Measurements from ENCODE around the gene SMIM7.
A peak's percentile ranks its signal among the peaks of the same experiment; 100 is the strongest.
"Not testable (repeated sequence)": the region's sequence is repeated elsewhere in the genome, so short reads cannot be mapped to it uniquely, and the experiment has no call there.

The SMIM7 gene

GRCh38 chr19:16654140-16654539 is 5.8 kb downstream of the SMIM7 start:
- DNase-seq = no peak

- no peak for DNase-seq
These were observed 7.1 kb downstream of the SMIM7 start for GRCh38 chr19:16652854-16653253.

- DNase-seq = not testable (repeated sequence)
These were observed 8.3 kb downstream of the SMIM7 start for GRCh38 chr19:16651421-16652188.

- DNase-seq = no peak
These were observed 9.1 kb downstream of the SMIM7 start for GRCh38 chr19:16650821-16651220.

GRCh38 chr19:16649734-16650133 is 10.2 kb downstream of the SMIM7 start:
- DNase-seq = no peak

GRCh38 chr19:16645140-16645539 is 14.8 kb downstream of the SMIM7 start:
- no peak for DNase-seq

GRCh38 chr19:16641695-16642094 is 18.2 kb downstream of the SMIM7 start:
- no peak for DNase-seq

- DNase-seq = no peak
These were observed 19.0 kb downstream of the SMIM7 start for GRCh38 chr19:16640951-16641350.

- DNase-seq = no peak
These were observed 21.3 kb downstream of the SMIM7 start for GRCh38 chr19:16638666-16639065.

- DNase-seq = no peak
These were observed 22.4 kb downstream of the SMIM7 start for GRCh38 chr19:16637535-16637934.

- DNase-seq = no peak
These were observed 28.5 kb downstream of the SMIM7 start for GRCh38 chr19:16631465-16631864.

- DNase-seq = peak in 1 of 2 experiments; percentile 32
These were observed 30.8 kb downstream of the SMIM7 start for GRCh38 chr19:16628984-16629691.

- peak; percentile 79 to 94 for DNase-seq
These were observed 31.6 kb downstream of the SMIM7 start, which contains the start of gene MED26 for GRCh38 chr19:16628183-16628983. Gene MED26, minus strand, starts transcription at chr19:16628204. Its CDS starts 261 bp downstream, at chr19:16627943.

- DNase-seq = no peak
These were observed 32.1 kb downstream of the SMIM7 start for GRCh38 chr19:16627928-16628182.

GRCh38 chr19:16627193-16627927 is 32.6 kb downstream of the SMIM7 start:
- no peak for DNase-seq

- DNase-seq = no peak
These were observed 33.1 kb downstream of the SMIM7 start for GRCh38 chr19:16626796-16627192.

- no peak for DNase-seq
These were observed 34.6 kb downstream of the SMIM7 start for GRCh38 chr19:16625163-16625958.

- DNase-seq = no peak
These were observed 35.7 kb downstream of the SMIM7 start for GRCh38 chr19:16624236-16624635.

- no peak for DNase-seq
These were observed 36.4 kb downstream of the SMIM7 start for GRCh38 chr19:16623576-16623975.

- DNase-seq = no peak
These were observed 36.9 kb downstream of the SMIM7 start for GRCh38 chr19:16623066-16623465.

GRCh38 chr19:16621165-16621800 is 38.7 kb downstream of the SMIM7 start:
- DNase-seq = no peak

- DNase-seq = no peak
These were observed 39.4 kb downstream of the SMIM7 start for GRCh38 chr19:16620584-16620983.

All from NCI-H526 (cell line).